ENCODE results near the gene HEXD.

HEXD gene

GRCh38 chr17:82392209-82392920 is 25.8 kb upstream of the HEXD start:
- TF ChIP-seq CTCF (IDR thresholded peaks at IDR 0.05; ENCODE audit: borderline replicate concordance, control extremely low read depth, extremely low read depth, insufficient read depth, missing control alignments) = no peak
- in situ Hi-C loops (cut with MboI; ENCODE audit: low sequenced_read_pairs, unreplicated experiment) = no loop called here
- DNase-seq (ENCODE audit: low spot score) = no peak

GRCh38 chr17:82392941-82393340 is 25.2 kb upstream of the HEXD start:
- in situ Hi-C loops (cut with MboI; ENCODE audit: low sequenced_read_pairs, unreplicated experiment) = no loop called here
- no peak for TF ChIP-seq CTCF (IDR thresholded peaks at IDR 0.05; ENCODE audit: borderline replicate concordance, control extremely low read depth, extremely low read depth, insufficient read depth, missing control alignments)
- DNase-seq (ENCODE audit: low spot score) = no peak

GRCh38 chr17:82394278-82394677 is 23.9 kb upstream of the HEXD start:
- no peak for DNase-seq (ENCODE audit: low spot score)
- no peak for TF ChIP-seq CTCF (IDR thresholded peaks at IDR 0.05; ENCODE audit: borderline replicate concordance, control extremely low read depth, extremely low read depth, insufficient read depth, missing control alignments)
- in situ Hi-C loops (cut with MboI; ENCODE audit: low sequenced_read_pairs, unreplicated experiment) = no loop called here

GRCh38 chr17:82396601-82397435 is 21.3 kb upstream of the HEXD start:
- TF ChIP-seq CTCF (IDR thresholded peaks at IDR 0.05; ENCODE audit: borderline replicate concordance, control extremely low read depth, extremely low read depth, insufficient read depth, missing control alignments) = no peak
- no peak for DNase-seq (ENCODE audit: low spot score)
- in situ Hi-C loops (cut with MboI; ENCODE audit: low sequenced_read_pairs, unreplicated experiment) = no loop called here

GRCh38 chr17:82397449-82398335 is 20.5 kb upstream of the HEXD start:
- TF ChIP-seq CTCF (IDR thresholded peaks at IDR 0.05; ENCODE audit: borderline replicate concordance, control extremely low read depth, extremely low read depth, insufficient read depth, missing control alignments) = no peak
- in situ Hi-C loops (cut with MboI; ENCODE audit: low sequenced_read_pairs, unreplicated experiment) = no loop called here
- DNase-seq (ENCODE audit: low spot score) = no peak

- TF ChIP-seq CTCF (IDR thresholded peaks at IDR 0.05; ENCODE audit: borderline replicate concordance, control extremely low read depth, extremely low read depth, insufficient read depth, missing control alignments) = no peak
- DNase-seq (ENCODE audit: low spot score) = no peak
- in situ Hi-C loops (cut with MboI; ENCODE audit: low sequenced_read_pairs, unreplicated experiment) = no loop called here
These were observed 19.1 kb upstream of the HEXD start for GRCh38 chr17:82399041-82399441.

Measured in GM13976 (cell line).